GM23248 (cell line): ENCODE measurements around the gene NAT8L.

ENCODE experiments used
- EZH2 ChIP-seq: fragments of 200-600 bp; sonication (generic); IDR thresholded peaks from 2 replicates; pipeline ENCODE4 v1.6.1; 2018; ENCODE audit warnings: antibody characterized with exemption, mild to moderate bottlenecking; ENCODE audit not compliant: insufficient read depth, poor library complexity, severe bottlenecking
- EZH2phosphoT487 ChIP-seq: fragments of 200-600 bp; sonication (generic); IDR thresholded peaks from 2 replicates; pipeline ENCODE4 v1.6.1; 2018; ENCODE audit warnings: antibody characterized with exemption, moderate library complexity, mild to moderate bottlenecking, low read depth; ENCODE audit not compliant: insufficient read depth

- TF ChIP-seq EZH2phosphoT487 (no peak), EZH2 (no peak)
These were observed 19.5 kb downstream of the NAT8L start for GRCh38 chr4:2078584-2078983.
